HEK293 (cell line): Measurements from ENCODE around the gene MATCAP1.

ENCODE experiments used
- AEBP2 ChIP-seq: fragments of 450-650 bp; formaldehyde crosslinking; IDR thresholded peaks from 2 replicates; pipeline ENCODE4 v1.5.1; 2016; ENCODE audit warnings: missing biosample characterization, missing genetic modification characterization, borderline replicate concordance
- CTCF ChIP-seq: fragments of 450-650 bp; formaldehyde crosslinking; IDR thresholded peaks from 2 replicates; pipeline ENCODE4 v1.5.1; 2016; ENCODE audit warnings: missing biosample characterization, missing genetic modification characterization
- HOXD13 ChIP-seq: sonication (generic); formaldehyde crosslinking; IDR thresholded peaks from 2 replicates; pipeline ENCODE4 v1.8.0; 2022; ENCODE audit warnings: missing genetic modification reagents, borderline replicate concordance
- ZBTB1 ChIP-seq: fragments of 450-650 bp; formaldehyde crosslinking; IDR thresholded peaks from 2 replicates; pipeline ENCODE4 v1.5.1; 2016; ENCODE audit warnings: missing biosample characterization, missing genetic modification characterization
- ZNF248 ChIP-seq: fragments of 450-650 bp; formaldehyde crosslinking; IDR thresholded peaks from 2 replicates; pipeline ENCODE4 v1.5.1; 2017; ENCODE audit warnings: missing biosample characterization, missing genetic modification characterization
- ZNF433 ChIP-seq: fragments of 450-650 bp; formaldehyde crosslinking; IDR thresholded peaks from 2 replicates; pipeline ENCODE4 v1.5.1; 2016; ENCODE audit warnings: missing biosample characterization, missing genetic modification characterization, low read depth

GRCh38 chr16:67194260-67194659, 10.5 kb upstream of the MATCAP1 start:
- TF ChIP-seq CTCF (tag by site-specific recombination), result no peak
- TF ChIP-seq ZNF433 (tag by site-specific recombination), result no peak
- no peak for TF ChIP-seq AEBP2 (tag by site-specific recombination)
- TF ChIP-seq HOXD13 (CRISPR knock-in tag), result no peak
- no peak for TF ChIP-seq ZBTB1 (tag by site-specific recombination)
- no peak for TF ChIP-seq ZNF248
